ENCODE measurements around the gene ENPP3.

Gene ENPP3

GRCh38 chr6:131776985-131777384, 139.9 kb downstream of the ENPP3 start:
- in situ Hi-C loops (cut with HindIII; ENCODE audit: low pct_unique_long_range_greater_than_20kb, low sequenced_read_pairs), result no loop called here
- no peak for TF ChIP-seq JUND (IDR thresholded peaks at IDR 0.05; ENCODE audit: low read depth)
- DNase-seq (ENCODE audit: low read depth in 1 of 2, low spot score in 1 of 2), result no peak

GRCh38 chr6:131778169-131778568, 141.1 kb downstream of the ENPP3 start:
- TF ChIP-seq JUND (IDR thresholded peaks at IDR 0.05; ENCODE audit: low read depth), result no peak
- in situ Hi-C loops (cut with HindIII; ENCODE audit: low pct_unique_long_range_greater_than_20kb, low sequenced_read_pairs), result no loop called here
- no peak for DNase-seq (ENCODE audit: low read depth in 1 of 2, low spot score in 1 of 2)

GRCh38 chr6:131779304-131779703, 142.2 kb downstream of the ENPP3 start:
- TF ChIP-seq JUND (IDR thresholded peaks at IDR 0.05; ENCODE audit: low read depth), result no peak
- no peak for DNase-seq (ENCODE audit: low read depth in 1 of 2, low spot score in 1 of 2)
- in situ Hi-C loops (cut with HindIII; ENCODE audit: low pct_unique_long_range_greater_than_20kb, low sequenced_read_pairs), result no loop called here

- in situ Hi-C loops (cut with HindIII; ENCODE audit: low pct_unique_long_range_greater_than_20kb, low sequenced_read_pairs), result no loop called here
- no peak for TF ChIP-seq JUND (IDR thresholded peaks at IDR 0.05; ENCODE audit: low read depth)
- no peak for DNase-seq (ENCODE audit: low read depth in 1 of 2, low spot score in 1 of 2)
Observed at GRCh38 chr6:131780600-131780999, 143.5 kb downstream of the ENPP3 start.

GRCh38 chr6:131781687-131782086, 144.6 kb downstream of the ENPP3 start:
- no peak for TF ChIP-seq JUND (IDR thresholded peaks at IDR 0.05; ENCODE audit: low read depth)
- DNase-seq (ENCODE audit: low read depth in 1 of 2, low spot score in 1 of 2), result no peak
- in situ Hi-C loops (cut with HindIII; ENCODE audit: low pct_unique_long_range_greater_than_20kb, low sequenced_read_pairs), result no loop called here

- DNase-seq (ENCODE audit: low read depth in 1 of 2, low spot score in 1 of 2), result peak in 1 of 2 experiments; percentile 51
- no peak for TF ChIP-seq JUND (IDR thresholded peaks at IDR 0.05; ENCODE audit: low read depth)
- in situ Hi-C loops (cut with HindIII; ENCODE audit: low pct_unique_long_range_greater_than_20kb, low sequenced_read_pairs), result no loop called here
Observed at GRCh38 chr6:131782764-131783163, 145.7 kb downstream of the ENPP3 start.

- TF ChIP-seq JUND (IDR thresholded peaks at IDR 0.05; ENCODE audit: low read depth), result no peak
- no peak for DNase-seq (ENCODE audit: low read depth in 1 of 2, low spot score in 1 of 2)
- in situ Hi-C loops (cut with HindIII; ENCODE audit: low pct_unique_long_range_greater_than_20kb, low sequenced_read_pairs), result no loop called here
Observed at GRCh38 chr6:131784561-131784960, 147.5 kb downstream of the ENPP3 start.

- DNase-seq (ENCODE audit: low read depth in 1 of 2, low spot score in 1 of 2), result no peak
- no peak for TF ChIP-seq JUND (IDR thresholded peaks at IDR 0.05; ENCODE audit: low read depth)
- in situ Hi-C loops (cut with HindIII; ENCODE audit: low pct_unique_long_range_greater_than_20kb, low sequenced_read_pairs), result no loop called here
Observed at GRCh38 chr6:131787079-131787478, 150.0 kb downstream of the ENPP3 start.

- no peak for DNase-seq (ENCODE audit: low read depth in 1 of 2, low spot score in 1 of 2)
- TF ChIP-seq JUND (IDR thresholded peaks at IDR 0.05; ENCODE audit: low read depth), result no peak
- in situ Hi-C loops (cut with HindIII; ENCODE audit: low pct_unique_long_range_greater_than_20kb, low sequenced_read_pairs), result no loop called here
Observed at GRCh38 chr6:131787766-131788712, 150.9 kb downstream of the ENPP3 start.

- no peak for TF ChIP-seq JUND (IDR thresholded peaks at IDR 0.05; ENCODE audit: low read depth)
- no peak for DNase-seq (ENCODE audit: low read depth in 1 of 2, low spot score in 1 of 2)
- in situ Hi-C loops (cut with HindIII; ENCODE audit: low pct_unique_long_range_greater_than_20kb, low sequenced_read_pairs), result no loop called here
Observed at GRCh38 chr6:131789219-131789618, 152.1 kb downstream of the ENPP3 start.

GRCh38 chr6:131791476-131791875, 154.4 kb downstream of the ENPP3 start:
- no peak for TF ChIP-seq JUND (IDR thresholded peaks at IDR 0.05; ENCODE audit: low read depth)
- no peak for DNase-seq (ENCODE audit: low read depth in 1 of 2, low spot score in 1 of 2)
- in situ Hi-C loops (cut with HindIII; ENCODE audit: low pct_unique_long_range_greater_than_20kb, low sequenced_read_pairs), result no loop called here

GRCh38 chr6:131792091-131792496, 155.0 kb downstream of the ENPP3 start:
- no peak for TF ChIP-seq JUND (IDR thresholded peaks at IDR 0.05; ENCODE audit: low read depth)
- in situ Hi-C loops (cut with HindIII; ENCODE audit: low pct_unique_long_range_greater_than_20kb, low sequenced_read_pairs), result no loop called here
- peak in 1 of 2 experiments; percentile 7 for DNase-seq (ENCODE audit: low read depth in 1 of 2, low spot score in 1 of 2)

GRCh38 chr6:131795366-131795765, 158.3 kb downstream of the ENPP3 start:
- no peak for DNase-seq (ENCODE audit: low read depth in 1 of 2, low spot score in 1 of 2)
- no peak for TF ChIP-seq JUND (IDR thresholded peaks at IDR 0.05; ENCODE audit: low read depth)
- in situ Hi-C loops (cut with HindIII; ENCODE audit: low pct_unique_long_range_greater_than_20kb, low sequenced_read_pairs), result no loop called here
